HPDE6-E6E7 (cell line): ENCODE results near the gene HGFAC.

Source experiments
- DNase-seq: peaks from one replicate; pipeline ENCODE4 v3.0.0; 2011; ENCODE audit warnings: missing footprints; ENCODE audit errors: extremely low spot score

The HGFAC gene

GRCh38 chr4:3486541-3487540, 45.1 kb downstream of the HGFAC start:
- DNase-seq: no peak

DNA sequence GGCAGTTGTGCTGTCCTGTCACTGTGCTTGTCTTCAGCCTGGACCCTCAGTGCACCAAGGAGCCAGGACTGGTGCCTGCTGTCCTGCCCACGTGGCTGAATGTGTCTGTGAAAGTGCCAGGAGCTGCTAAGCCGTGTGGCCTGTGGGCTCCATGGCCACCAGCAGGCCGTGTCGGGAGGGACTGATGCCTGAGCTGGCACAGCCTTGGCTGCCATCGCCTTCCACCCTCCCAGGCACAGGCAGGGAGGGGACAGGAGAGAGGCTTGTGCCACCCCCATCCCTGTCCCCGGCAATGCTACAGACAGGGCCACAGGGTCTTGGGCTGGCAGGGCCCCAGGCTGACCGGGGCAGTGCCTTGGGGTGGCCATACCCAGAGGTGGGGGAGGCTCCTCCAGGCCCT, 46.1 kb downstream of the HGFAC start:
- DNase-seq: no peak

DNA sequence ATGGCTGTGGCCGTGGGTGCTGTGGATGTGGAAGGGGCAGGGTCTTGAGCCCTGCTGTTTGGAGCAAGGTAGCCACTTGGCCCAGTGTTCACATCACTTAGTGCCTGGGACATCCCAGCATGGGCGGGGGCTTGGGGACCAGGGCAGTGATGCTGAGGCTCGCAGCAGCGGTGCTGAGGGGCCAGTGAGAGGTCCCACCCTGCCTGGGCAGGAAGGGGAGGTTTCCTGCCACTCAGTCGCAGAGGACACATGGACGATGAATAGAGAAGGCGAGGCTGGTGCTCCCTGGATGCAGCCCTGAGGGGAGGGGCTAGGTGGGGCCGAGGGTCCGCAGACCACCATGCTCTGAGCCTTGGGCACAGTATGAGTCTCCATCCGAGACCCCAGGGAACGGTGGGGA, 47.1 kb downstream of the HGFAC start:
- DNase-seq: no peak

- DNase-seq: no peak
These were observed 47.7 kb downstream of the HGFAC start for GRCh38 chr4:3489451-3489962.

DNA sequence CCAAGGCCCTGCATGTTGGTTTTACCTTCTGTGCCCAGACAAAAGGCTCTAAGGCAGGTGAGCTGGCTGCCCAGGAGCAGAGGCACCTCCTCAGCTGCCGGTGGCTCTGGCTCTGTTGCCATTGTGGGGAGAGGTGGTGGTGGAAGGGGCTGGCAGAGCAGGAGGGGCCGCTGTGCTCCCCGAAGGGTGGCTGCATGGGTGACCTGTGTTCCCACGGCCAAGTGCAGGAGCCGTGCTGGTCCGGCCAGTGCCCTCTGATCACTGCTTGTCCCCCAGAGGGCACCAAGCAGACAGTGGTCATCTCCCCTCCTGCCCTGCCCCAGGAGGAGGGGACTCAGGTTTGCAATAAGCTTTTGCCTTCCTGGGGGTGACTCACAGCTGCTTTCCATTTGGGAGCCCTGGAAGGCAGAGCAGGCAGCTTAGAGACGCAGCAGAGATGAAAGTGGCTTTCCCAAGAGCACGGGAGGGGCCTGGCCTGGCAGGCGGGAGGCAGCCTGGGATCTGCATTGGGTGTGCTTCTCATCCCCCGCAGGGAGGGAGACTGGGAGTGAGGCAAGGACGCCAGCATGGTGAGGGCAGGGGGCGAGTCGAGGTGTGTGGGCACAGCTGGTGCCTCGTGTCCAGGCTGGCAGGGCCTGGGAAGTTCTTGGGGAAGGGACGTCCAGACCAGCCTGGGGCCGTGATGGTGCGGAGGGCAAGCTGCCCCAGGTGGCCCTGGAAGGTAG, 50.1 kb downstream of the HGFAC start:
- DNase-seq: no peak

DNA sequence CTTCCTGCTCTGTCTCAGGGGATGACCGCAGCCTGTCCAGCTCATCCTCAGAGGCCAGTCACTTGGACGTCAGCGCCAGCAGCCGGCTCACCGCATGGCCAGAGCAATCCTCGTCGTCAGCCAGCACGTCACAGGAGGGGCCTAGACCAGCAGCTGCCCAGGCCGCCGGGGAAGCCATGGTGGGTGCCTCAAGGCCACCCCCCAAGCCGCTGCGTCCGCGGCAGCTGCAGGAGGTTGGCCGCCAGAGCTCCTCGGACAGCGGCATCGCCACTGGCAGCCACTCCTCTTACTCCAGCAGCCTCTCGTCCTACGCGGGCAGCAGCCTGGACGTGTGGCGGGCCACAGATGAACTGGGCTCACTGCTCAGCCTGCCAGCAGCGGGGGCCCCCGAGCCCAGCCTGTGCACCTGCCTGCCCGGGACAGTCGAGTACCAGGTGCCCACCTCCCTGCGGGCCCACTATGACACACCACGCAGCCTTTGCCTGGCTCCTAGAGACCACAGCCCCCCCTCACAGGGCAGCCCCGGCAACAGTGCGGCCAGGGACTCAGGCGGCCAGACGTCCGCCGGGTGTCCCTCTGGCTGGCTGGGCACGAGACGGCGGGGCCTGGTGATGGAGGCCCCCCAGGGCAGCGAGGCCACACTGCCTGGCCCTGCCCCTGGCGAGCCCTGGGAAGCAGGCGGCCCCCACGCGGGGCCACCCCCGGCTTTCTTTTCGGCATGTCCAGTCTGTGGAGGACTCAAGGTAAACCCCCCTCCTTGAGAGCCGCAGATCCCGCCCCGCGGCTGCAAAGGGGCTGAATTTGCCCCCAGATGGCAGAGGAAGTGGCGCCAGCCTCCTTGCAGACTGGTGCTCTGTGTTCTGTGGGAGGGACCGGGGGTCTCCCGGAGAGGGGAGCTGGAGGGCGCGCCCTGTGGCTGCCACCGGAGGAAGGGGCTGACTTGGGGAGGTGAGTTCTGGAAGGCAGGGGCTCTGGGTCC, 51.3 kb downstream of the HGFAC start:
- DNase-seq: no peak

- DNase-seq: no peak
These were observed 52.1 kb downstream of the HGFAC start for GRCh38 chr4:3493720-3494461.

GRCh38 chr4:3494462-3494871, 52.7 kb downstream of the HGFAC start:
- DNase-seq: no peak

- DNase-seq: no peak
These were observed 53.6 kb downstream of the HGFAC start for GRCh38 chr4:3495204-3495975.

GRCh38 chr4:3496021-3496420, 54.3 kb downstream of the HGFAC start:
- no peak for DNase-seq

GRCh38 chr4:3497095-3497494, 55.3 kb downstream of the HGFAC start:
- no peak for DNase-seq

DNA sequence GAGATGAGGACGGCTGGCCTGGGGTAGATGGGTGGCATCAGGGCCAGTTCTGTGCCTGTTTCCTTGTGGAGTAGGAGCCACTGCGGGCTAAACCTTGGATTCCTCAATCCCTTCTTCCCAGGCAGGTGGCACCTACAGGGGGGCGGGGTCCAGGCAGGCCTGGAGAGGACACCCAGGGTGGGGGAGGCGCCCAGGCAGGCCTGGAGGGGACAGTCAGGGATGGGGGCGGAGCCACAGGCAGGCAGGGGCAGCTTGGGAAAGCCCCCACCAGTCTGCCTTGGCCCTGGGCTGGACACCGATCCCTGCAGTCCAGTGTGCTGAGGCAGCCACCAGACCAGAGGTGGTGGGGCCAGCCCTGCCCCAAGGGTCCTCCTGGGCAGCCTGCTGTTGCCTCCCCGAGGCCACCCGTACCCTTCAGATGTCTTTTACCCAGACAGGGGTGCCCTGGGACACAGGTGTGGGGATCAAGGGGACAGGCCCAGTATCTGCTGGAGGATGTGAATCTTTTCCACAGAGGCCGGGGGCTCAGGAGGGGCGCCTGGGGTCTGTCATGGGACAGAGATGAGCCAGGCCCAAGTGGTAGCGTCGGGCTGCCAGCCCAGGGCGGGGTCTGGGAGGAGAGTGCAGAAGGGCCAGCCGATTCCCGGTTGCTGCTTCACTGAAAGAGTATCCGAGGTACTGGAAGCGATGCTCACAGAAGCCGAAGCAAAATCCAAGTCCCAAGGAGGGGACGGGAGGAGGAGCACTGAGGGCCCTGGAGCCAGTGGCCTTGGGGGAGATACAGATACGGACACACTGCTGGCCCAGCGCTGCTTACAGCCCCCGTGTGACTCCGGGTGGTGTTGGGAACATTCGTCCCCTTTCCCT, 56.0 kb downstream of the HGFAC start:
- no peak for DNase-seq

GRCh38 chr4:3498407-3498806, 56.6 kb downstream of the HGFAC start:
- no peak for DNase-seq
